ENCODE measurements around the gene ZNF385C.
A peak's percentile ranks its signal among the peaks of the same experiment; 100 is the strongest.

The ZNF385C gene

DNA sequence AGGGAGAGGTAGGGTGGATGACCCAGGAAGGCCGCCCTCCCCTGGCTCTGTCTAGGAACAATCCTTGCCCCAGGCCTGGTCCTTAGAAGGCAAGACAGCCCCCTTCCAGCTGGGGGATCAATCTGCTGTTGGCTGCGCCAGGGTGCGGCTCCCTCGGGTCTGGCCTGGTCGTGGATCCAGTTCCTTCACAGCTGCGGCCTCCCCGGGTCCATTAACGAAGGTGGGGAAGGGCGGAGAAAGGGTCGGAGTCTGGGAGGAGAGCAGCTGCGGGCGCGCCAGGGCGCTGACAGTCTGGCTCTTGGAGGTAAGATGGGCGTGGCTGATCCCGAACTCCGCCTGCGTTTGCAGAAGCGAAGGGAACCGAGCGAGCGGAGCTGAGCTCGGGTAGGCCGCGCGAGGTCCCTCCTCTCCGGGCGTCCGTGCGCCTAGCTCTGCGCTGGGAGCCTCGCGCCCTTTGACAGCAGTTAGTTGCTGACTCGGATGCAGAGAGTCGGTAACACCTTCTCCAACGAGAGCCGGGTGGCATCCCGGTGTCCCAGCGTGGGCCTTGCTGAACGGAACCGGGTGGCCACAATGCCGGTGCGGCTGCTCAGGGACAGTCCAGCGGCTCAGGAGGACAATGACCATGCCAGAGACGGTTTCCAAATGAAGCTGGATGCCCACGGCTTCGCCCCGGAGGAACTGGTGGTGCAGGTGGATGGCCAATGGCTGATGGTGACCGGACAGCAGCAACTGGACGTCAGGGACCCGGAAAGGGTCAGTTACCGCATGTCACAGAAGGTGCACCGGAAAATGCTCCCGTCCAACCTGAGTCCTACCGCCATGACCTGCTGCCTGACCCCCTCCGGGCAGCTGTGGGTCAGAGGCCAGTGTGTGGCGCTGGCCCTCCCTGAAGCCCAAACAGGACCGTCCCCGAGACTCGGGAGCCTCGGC is 24.4 kb upstream of the ZNF385C start, which contains the start of gene HSPB9:
Gene HSPB9 (plus strand): TSS at position 434 of the 933 bp plus-strand sequence. CDS start 47 bp downstream, at position 481.
- DNase-seq (ENCODE audit: insufficient read length, low spot score) (no peak), FAIRE-seq (no peak)
- TF ChIP-seq, protein P1, sequence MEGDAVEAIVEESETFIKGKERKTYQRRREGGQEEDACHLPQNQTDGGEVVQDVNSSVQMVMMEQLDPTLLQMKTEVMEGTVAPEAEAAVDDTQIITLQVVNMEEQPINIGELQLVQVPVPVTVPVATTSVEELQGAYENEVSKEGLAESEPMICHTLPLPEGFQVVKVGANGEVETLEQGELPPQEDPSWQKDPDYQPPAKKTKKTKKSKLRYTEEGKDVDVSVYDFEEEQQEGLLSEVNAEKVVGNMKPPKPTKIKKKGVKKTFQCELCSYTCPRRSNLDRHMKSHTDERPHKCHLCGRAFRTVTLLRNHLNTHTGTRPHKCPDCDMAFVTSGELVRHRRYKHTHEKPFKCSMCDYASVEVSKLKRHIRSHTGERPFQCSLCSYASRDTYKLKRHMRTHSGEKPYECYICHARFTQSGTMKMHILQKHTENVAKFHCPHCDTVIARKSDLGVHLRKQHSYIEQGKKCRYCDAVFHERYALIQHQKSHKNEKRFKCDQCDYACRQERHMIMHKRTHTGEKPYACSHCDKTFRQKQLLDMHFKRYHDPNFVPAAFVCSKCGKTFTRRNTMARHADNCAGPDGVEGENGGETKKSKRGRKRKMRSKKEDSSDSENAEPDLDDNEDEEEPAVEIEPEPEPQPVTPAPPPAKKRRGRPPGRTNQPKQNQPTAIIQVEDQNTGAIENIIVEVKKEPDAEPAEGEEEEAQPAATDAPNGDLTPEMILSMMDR (IDR thresholded peaks at IDR 0.05; ENCODE audit: insufficient read depth, missing control alignments) = no peak

DNA sequence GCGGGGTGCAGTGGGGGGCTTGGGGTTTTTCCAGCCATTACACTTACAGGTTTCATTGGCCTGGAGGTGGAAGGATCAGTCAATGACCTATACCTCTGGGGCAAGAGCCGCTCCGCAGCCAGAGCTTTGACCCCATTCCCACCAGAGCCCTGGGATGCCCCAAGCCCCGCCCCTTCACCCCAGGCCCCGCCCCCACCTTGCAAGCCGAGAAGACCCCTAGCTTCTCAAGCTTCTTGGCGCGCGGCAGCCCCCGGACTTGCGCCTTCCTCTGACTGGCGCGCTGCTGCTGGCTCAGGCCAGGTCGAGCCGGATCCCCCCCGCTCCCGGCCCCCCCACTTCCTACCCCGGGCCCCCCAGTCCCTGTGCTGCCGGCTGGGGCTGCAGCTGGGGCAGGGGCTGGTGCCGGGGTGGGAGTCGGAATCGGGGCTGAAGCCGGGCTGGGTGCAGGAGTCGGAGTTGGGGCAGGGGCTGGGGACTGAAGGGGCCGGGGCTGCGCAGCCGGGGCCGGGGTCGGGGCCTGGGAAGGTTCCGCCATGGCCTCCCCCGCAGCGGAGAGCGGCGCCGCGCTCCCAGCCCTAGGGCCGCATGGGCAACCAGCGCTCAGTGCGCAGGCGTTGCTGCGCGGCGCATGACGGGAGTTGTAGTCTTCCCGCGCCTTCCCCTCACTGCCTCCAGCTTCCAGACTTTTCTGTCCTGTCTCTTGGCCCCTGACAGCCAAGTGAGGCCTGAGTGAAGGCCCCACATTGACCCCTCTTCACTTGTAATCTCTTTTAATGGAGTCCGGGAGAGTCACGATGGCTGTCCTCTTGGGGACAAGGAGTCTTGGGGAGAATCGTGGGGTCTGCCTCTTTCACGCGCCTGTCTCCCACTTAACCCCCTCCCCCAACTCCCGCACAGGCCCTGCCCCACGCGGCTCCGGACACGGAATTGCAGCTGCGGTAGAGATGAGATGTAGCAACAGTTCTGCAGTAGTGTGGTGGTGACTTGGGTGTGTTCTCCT is 22.8 kb upstream of the ZNF385C start, which contains the start of gene KAT2A:
Gene KAT2A (minus strand): TSS at position 598 of the 1,000 bp plus-strand sequence. CDS start 63 bp downstream, at position 535.
- DNase-seq (ENCODE audit: insufficient read length, low spot score) (peak; percentile 99), FAIRE-seq (no peak)
- TF ChIP-seq, protein P1 (IDR thresholded peaks at IDR 0.05; ENCODE audit: insufficient read depth, missing control alignments) = no peak

DNA sequence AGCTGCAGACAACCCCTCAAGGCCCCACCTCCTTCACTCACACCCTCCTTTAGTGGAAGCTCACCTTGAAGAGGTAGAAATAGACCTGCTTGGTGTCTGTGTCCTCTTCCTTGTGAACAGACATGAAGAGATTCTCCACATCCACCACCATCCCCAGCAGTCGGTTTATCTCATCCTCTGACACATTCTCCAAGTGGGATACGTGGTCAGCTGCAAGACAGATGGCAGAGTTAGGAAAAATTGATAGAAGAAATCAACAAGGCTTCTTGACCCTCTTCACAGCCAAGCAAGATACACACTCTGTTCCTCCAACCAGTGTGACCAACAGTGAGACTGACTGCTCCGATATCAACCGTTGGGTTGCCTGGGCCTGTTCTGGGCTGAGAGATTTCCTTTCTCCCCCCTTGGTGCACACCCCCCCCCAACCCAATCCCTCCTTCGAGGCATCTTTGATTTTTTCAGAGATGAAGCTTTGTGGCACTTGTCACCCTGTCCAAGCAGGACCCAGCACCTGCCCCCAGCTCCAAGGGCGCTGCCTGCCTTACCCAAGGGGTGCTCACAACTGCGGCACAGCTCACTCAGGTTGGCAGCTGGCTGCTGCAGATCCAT is 22.0 kb upstream of the ZNF385C start:
- TF ChIP-seq, protein P1 (IDR thresholded peaks at IDR 0.05; ENCODE audit: insufficient read depth, missing control alignments) = no peak
- FAIRE-seq (no peak), DNase-seq (ENCODE audit: insufficient read length, low spot score) (no peak)

DNA sequence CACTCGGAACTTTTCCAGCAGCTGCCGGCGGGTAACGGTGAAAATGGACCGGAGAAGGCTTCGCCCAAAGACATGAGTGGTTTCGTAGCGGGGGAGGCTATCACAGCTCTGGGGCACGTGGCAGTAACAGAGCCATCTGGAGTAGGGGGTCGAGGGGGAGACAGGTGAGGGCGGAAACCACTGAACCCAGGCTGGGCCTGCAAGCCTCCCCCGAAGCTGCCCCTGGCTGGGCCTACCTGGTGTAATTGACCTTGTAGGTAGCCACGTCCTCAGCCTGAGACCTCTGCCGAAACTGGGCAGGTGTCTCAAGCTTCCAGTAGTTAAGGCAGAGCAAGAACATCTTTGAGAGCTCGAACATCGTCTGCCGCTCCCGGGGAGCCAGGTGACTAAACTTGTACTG is 21.0 kb upstream of the ZNF385C start:
- FAIRE-seq (no peak), DNase-seq (ENCODE audit: insufficient read length, low spot score) (no peak)
- TF ChIP-seq, protein P1 (IDR thresholded peaks at IDR 0.05; ENCODE audit: insufficient read depth, missing control alignments) = no peak

DNA sequence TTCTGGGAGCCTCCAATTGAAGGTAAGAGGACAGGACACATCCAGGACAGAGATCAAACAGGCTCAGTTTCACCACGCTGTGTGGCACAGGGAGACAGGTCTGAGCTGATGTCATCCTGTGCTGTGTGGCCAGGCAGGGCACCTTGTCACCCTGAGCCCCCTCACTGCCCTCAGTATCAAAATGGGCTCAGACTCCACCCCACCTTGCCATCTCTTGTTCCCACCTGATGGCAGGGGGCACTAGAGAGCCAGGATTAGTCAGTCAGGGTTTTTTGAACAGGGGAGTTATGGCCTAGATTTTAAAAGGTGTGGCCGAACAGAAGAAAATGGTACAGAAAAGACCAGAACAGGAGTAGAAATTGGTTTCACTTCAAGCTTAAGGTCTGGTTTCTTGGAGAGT is 20.3 kb upstream of the ZNF385C start:
- FAIRE-seq (no peak), DNase-seq (ENCODE audit: insufficient read length, low spot score) (no peak)
- TF ChIP-seq, protein P1 (IDR thresholded peaks at IDR 0.05; ENCODE audit: insufficient read depth, missing control alignments) = peak; percentile 55

DNA sequence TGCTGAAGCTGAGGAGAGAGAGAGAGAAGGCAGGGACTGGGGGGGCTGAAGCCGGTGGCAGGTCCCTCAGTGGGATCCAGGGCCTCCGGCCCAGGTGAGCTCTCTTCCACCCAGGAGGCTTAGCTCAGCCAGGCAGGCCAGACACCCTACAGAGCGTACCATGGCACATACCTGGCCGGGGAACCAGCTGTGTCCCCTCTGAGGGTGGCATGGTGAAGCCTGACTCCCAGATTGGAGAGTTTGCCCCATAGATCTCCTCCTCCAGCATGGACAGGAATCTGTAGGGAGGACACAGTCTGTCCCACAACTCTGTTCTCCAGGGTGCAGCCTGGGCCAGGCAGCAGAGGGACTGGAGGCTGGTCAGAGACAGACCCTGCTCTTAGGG is 19.8 kb upstream of the ZNF385C start:
- FAIRE-seq = no peak
- TF ChIP-seq, protein P1 (IDR thresholded peaks at IDR 0.05; ENCODE audit: insufficient read depth, missing control alignments) = no peak
- no peak for DNase-seq (ENCODE audit: insufficient read length, low spot score)

All from D721Med (cell line).